ENCODE data around the gene CPN1.
A peak's percentile ranks its signal among the peaks of the same experiment; 100 is the strongest.
"Not testable (repeated sequence)": the region's sequence is repeated elsewhere in the genome, so short reads cannot be mapped to it uniquely, and the experiment has no call there.

CPN1 gene

DNA sequence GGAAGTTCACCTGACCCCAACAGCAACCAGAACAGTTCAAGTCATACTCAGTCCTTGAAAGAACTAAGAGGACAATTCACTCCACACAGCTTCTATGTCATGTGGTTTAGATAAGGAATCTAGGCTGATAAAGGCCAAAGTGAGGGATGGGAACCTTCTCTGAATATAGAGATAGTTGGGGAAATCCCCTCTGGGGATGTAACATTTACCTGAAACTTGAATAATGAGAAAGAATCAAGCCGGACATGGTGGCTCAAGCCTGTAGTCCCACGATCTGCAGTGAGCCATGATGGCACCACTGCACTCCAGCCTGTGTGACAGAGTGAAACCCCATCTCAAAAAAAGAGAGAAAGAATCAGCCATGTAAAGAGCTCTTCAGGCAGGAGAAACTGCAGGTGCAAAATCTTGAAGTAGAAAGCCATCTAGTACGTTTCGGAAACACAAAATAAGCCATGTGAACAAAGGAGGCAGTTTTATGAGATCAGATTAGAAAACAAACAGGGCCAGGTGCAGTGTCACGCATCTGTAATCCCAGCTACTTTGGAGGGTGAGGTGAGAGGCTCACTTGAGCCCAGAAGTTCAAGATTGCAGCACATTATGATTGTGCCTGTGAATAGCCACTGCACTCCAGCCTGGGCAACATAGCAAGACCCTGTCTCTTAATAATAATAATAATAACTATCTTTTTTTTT, 67.5 kb downstream of the CPN1 start:
- no peak for DNase-seq (ENCODE audit: low read depth)
- H3K4me3 ChIP-seq (replicated peaks; ENCODE audit: low read depth, low read length), result no peak overlapping the region
- TF ChIP-seq, protein P1, sequence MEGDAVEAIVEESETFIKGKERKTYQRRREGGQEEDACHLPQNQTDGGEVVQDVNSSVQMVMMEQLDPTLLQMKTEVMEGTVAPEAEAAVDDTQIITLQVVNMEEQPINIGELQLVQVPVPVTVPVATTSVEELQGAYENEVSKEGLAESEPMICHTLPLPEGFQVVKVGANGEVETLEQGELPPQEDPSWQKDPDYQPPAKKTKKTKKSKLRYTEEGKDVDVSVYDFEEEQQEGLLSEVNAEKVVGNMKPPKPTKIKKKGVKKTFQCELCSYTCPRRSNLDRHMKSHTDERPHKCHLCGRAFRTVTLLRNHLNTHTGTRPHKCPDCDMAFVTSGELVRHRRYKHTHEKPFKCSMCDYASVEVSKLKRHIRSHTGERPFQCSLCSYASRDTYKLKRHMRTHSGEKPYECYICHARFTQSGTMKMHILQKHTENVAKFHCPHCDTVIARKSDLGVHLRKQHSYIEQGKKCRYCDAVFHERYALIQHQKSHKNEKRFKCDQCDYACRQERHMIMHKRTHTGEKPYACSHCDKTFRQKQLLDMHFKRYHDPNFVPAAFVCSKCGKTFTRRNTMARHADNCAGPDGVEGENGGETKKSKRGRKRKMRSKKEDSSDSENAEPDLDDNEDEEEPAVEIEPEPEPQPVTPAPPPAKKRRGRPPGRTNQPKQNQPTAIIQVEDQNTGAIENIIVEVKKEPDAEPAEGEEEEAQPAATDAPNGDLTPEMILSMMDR (IDR thresholded peaks at IDR 0.05; ENCODE audit: low read length, missing control alignments), result no peak

DNA sequence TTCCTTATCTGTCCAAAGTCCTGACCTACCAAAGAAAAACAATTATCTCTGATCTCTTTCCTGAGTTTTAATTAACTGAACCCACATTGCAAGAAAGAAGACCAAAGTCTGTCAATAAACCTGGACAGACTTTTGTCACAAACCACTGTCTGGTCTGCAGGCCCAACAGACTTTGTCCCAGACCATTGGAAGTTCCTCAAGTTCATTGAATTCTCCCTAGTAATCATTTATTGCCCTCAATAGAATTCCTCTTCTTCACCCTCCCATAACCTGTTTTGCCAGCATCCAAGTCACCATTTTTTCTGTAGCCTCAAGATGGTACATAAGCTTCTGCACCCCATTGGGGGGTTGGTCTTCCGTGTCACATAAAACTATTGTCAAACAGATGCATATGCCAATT, 68.0 kb downstream of the CPN1 start:
- DNase-seq (ENCODE audit: low read depth), result no peak
- no peak overlapping the region for H3K4me3 ChIP-seq (replicated peaks; ENCODE audit: low read depth, low read length)
- TF ChIP-seq, protein P1 (IDR thresholded peaks at IDR 0.05; ENCODE audit: low read length, missing control alignments), result no peak

DNA sequence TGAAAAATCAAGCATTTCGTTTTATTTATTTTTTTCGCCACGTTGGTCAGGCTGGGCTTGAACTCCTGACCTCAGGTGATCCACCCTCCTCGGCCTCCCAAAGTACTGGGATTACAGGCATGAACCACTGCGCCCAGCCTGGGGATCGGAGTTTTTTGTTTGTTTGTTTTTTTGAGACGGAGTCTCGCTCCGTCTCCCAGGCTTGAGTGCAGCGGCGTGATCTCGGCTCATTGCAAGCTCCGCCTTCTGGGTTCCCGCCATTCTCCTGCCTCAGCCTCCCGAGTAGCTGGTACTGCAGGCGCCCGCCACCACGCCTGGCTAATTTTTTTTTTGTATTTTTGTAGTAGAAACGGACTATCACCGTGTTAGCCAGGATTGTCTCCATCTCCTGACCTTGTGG, 69.8 kb downstream of the CPN1 start:
- not testable (repeated sequence) for DNase-seq (ENCODE audit: low read depth); H3K4me3 ChIP-seq (replicated peaks; ENCODE audit: low read depth, low read length)

DNA sequence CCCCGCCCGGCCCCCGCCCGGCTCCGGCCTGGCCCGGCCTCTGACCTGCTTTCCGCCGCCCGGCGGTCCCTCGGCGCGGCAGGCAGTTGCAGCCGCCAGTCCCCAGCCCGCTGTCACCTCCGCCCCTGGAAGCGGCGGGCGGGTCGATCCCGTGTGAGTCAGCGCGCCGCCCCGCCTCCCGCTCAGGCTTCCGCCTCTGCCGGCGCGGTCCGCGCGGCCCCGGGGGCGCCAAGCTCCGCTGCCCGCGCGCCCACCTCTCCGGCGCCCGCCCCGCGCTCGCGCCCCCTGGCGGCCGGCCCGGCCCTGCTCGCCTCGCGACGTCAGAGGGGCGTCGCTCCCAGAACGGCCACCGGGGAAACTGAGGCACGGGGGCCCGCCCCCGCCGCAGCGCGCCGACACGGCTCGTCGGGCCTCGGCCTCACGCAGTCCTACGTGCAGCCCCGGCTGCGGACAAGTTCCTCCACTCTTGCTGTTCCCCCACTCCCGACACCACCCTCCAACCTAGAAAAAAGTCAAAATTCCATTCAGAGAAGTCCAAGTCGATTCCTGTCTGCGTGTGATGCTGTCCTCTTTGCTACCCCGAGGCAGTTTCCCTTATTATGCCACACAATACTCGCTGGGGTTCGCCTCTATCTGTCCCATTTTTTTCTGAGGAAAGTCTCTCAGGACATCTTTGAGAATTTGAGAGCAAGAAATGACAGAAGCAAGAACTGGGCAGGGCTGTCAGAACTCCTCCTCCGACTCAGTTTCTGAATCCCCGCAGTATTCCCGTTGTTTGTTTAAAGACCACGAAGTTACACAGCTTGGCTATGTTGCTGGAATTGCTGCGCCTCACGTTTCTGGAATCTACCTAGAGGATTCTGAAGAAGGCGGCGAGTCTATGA, 71.6 kb downstream of the CPN1 start, which contains the start of gene DNMBP:
Gene DNMBP (minus strand): TSS at position 155 of the 884 bp plus-strand sequence. CDS start 37,823 bp downstream, outside the sequence.
- TF ChIP-seq, protein P1 (IDR thresholded peaks at IDR 0.05; ENCODE audit: low read length, missing control alignments), result no peak
- peak within 1 kb of the TSS; percentile 98 for H3K4me3 ChIP-seq (replicated peaks; ENCODE audit: low read depth, low read length)
- peak; percentile 82 for DNase-seq (ENCODE audit: low read depth)

DNA sequence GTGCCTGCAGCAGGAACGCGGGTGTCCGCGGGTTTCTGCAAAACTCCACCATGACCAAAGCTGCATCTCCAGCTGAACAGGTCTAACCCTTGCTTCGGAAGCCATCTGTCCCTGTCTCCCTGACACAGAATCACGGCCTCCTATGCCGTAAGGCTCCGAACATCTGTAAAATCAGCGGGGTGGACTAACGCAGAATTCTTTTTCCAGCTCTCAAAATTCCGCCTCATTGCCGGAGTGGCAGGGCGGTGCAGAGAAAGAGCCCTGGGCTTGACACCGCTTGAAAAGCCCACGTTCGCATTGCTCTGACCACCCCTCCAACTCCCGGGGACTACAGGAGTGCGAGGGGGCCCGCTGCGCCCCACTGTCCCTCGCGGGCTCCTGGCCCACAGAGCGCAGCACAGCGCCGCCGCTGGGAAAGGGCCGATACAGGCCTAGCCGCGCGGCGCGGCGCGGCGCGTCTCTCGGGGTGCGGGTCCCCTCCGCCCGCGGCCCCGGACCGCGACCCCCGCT, 72.3 kb downstream of the CPN1 start:
- TF ChIP-seq, protein P1 (IDR thresholded peaks at IDR 0.05; ENCODE audit: low read length, missing control alignments), result peak; percentile 29
- DNase-seq (ENCODE audit: low read depth), result peak; percentile 40

DNA sequence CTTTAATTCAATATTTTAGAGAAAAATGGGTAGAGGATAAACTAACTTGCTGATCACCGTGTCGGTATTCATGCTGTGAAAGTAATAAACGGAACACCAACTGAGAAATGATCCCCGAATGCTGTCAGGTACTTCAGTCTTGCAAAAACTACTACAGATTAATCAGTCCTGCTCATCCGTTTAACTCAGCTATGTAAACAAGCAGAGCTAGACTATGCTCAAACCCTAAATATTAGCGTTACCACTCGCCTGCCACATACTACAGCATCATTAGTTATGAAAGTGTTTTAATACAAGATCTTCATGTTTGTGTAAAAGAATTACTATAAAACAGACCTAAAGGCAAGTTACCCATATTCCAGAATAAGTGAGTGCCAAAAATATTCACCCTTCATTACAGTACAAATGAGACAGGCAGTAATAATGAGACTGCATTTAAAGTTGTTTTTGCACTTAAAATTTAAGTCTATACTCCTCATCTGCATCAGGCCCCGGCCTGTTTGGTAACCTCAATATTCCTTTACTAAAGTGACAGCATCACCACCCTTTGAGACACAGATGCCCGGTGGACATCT, 72.9 kb downstream of the CPN1 start:
- DNase-seq (ENCODE audit: low read depth), result no peak
- H3K4me3 ChIP-seq (replicated peaks; ENCODE audit: low read depth, low read length), result peak overlapping the region; percentile 98

More for the DNA sequence above, 72.3 kb downstream of the CPN1 start:
- peak overlapping the region; percentile 98 for H3K4me3 ChIP-seq (replicated peaks; ENCODE audit: low read depth, low read length)

More for the DNA sequence above, 72.9 kb downstream of the CPN1 start:
- TF ChIP-seq, protein P1 (IDR thresholded peaks at IDR 0.05; ENCODE audit: low read length, missing control alignments), result no peak

All from fibroblast of pulmonary artery (primary cell).